Measurements from ENCODE around the gene FGF12.
A peak's percentile ranks its signal among the peaks of the same experiment; 100 is the strongest.
"Not testable (repeated sequence)": the region's sequence is repeated elsewhere in the genome, so short reads cannot be mapped to it uniquely, and the experiment has no call there.

Gene FGF12

GRCh38 chr3:192727032-192727847, at the start of gene FGF12:
Gene FGF12 (minus strand): TSS chr3:192727541.
- peak in 1 of 2 experiments; percentile 20 for DNase-seq

- DNase-seq = not testable (repeated sequence)
Observed at GRCh38 chr3:192774341-192774740, 47.0 kb upstream of the FGF12 start.

- DNase-seq = peak; percentile 1 to 4
Observed at GRCh38 chr3:192772240-192772894, 45.0 kb upstream of the FGF12 start.

GRCh38 chr3:192758654-192759053, 31.3 kb upstream of the FGF12 start:
- DNase-seq = no peak

- DNase-seq = no peak
Observed at GRCh38 chr3:192751148-192751547, 23.8 kb upstream of the FGF12 start.

- no peak for DNase-seq
Observed at GRCh38 chr3:192750201-192750600, 22.9 kb upstream of the FGF12 start.

GRCh38 chr3:192747746-192748145, 20.4 kb upstream of the FGF12 start:
- no peak for DNase-seq

DNA sequence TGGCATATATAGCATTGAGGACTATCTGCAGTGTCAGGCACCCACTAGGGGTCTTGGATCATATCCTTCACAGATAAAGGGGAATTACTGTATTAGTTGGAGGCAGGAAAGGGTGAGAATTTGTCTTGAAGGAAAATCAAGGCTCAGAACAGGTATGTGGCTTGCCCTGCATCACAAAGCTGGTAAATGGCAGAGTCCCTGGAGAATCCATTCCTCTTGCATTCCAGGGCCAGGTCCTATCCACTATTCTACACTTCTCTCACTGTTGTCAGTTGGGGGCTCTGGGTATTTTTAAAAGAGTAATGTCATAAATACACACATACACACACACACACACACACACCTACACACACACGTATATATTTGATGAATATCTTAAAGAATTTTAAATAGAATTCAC, 19.8 kb upstream of the FGF12 start:
- DNase-seq = no peak

DNA sequence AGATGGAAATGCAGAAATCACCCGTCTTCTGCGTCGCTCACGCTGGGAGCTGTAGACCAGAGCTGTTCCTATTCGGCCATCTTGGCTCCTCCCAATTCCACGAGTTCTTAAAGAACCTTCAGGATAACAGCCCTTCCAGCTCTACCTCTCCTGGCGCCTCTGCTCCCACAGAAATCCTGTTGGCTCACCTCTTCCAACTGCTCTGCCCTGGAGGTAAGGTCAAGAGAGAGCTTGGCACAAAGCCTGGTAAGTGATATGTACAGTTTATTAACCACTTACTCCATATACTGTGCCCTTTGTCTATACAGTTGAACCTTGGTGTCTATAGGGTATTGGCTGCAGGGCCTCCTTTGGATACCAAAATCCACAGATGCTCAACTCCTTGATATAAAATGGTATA, 17.8 kb upstream of the FGF12 start:
- peak in 1 of 2 experiments; percentile 14 for DNase-seq

DNA sequence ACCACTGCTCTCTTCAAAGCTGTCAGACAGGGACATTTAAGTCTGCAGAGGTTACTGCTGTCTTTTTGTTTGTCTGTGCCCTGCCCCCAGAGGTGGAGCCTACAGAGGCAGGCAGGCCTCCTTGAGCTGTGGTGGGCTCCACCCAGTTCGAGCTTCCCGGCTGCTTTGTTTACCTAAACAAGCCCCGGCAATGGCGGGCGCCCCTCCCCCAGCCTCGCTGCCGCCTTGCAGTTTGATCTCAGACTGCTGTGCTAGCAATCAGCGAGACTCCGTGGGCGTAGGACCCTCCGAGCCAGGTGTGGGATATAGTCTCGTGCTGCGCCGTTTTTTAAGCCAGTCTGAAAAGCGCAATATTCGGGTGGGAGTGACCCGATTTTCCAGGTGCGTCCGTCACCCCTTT, 17.3 kb upstream of the FGF12 start:
- DNase-seq = not testable (repeated sequence)

DNA sequence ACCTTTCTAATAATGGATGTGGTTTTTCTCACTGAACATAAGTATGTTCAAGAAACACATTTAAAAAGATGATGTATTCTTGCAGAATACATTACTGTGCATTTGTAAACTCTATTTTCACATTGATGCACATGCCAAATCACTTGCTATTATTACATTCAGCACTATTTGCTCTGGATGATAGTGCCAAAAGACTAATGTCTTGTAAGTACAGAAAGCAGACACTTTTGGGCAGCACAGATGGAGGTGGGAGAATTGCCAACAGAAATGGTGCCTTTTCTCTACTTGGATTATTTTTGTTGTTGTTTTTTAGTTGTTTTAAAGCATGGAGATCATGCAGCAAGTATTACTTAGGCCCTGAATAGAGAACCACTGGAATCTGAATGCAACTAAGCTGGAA, 10.2 kb upstream of the FGF12 start:
- DNase-seq = no peak

DNA sequence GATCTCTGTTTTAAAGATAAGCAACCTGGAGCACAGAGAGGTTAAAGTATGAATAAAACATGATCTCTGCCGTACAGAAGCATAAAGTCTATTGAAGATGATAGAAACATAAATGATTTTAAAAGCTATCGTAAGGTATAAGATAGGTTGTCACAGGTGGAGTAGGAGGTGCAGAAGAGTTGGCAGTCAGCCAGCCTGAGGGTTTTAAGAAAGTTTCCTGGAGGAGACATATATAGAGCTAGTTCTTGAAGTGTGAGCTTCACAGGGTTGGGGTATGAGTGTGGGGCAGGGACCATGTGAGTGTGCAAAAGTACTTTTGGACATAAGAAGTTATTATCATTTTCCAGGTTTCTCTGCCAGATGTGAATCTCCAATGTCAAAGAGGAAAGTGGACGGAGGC, 3.9 kb upstream of the FGF12 start:
- DNase-seq = no peak

DNA sequence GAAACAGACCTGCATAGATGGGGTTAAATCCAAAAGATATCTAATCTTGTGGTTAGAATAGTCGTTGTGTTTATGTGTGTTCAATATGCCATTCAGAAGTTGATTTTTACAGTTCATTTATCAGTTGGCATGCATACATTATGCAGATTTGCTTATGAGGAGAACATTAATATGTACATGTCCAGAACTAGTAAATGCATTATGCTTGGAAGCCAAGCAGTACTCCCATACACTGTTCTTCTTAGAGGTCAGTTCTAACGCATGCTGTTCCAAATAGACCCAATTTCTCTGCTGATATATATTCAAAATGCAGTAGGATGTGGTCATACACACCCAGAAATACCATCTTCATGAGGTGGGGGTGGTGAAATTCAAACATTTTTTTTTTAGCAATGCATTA, 956 bp downstream of the FGF12 start:
- DNase-seq = no peak

DNA sequence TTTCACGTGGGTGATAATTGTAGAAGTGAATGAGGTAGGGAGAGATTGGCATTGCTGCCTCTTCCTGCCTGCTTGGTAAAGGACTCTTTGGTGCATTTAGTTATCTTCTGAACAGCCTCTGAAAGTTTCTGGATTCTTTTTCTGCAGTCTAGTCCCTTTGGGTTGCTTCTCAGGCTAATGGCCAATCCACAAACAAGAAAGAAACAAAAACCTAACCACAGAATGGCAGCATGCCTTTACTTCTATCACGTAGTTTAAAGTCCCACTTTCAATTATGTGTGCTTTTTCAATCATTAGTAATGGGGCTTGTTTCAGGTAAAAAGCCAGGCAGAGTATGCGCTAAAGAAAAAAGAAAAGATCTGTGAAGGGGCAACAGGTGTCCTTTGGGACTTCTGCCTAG, 7.4 kb downstream of the FGF12 start:
- no peak for DNase-seq

- DNase-seq = no peak
Observed at GRCh38 chr3:192718156-192718555, 9.2 kb downstream of the FGF12 start.

DNA sequence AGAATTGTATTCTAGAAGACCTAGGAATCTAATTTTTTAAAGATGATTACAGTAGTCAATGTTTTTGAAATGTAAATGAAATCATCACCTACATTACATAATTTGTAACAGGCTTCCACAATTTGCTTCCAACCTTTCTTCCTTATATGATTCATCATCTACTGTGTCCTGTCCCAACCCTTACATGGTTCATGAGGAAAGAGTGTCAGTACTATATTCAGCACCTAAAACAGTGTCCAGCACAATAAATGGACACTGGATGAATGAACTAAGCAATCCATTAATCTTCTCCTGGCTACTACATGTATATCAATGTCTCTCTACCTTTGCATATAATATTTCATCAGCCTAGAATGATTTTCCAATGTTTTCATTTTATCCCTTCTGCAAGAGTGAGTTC, 12.2 kb downstream of the FGF12 start:
- no peak for DNase-seq

GRCh38 chr3:192711126-192711525, 16.2 kb downstream of the FGF12 start:
- DNase-seq = not testable (repeated sequence)

- no peak for DNase-seq
Observed at GRCh38 chr3:192710366-192710765, 17.0 kb downstream of the FGF12 start.

DNA sequence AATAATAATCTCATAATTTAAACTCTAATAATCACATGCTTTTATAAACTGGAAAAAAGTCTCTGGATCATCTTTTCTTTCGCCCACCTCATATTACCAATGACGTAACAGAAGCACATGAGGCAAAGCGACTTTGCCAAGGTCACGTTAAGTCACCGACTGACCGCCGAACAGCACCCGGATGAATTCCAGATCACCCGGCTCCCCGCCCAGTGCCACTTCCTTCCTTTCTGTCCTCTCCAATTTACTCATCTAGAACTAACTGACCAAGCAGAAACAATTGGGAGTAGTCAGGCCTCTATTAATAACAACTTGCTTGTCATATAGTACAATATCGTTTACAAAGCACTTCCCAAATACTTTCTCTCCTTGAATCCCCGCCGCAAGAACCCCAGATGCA, 21.1 kb downstream of the FGF12 start:
- DNase-seq = no peak

- DNase-seq = no peak
Observed at GRCh38 chr3:192700885-192701284, 26.5 kb downstream of the FGF12 start.

DNA sequence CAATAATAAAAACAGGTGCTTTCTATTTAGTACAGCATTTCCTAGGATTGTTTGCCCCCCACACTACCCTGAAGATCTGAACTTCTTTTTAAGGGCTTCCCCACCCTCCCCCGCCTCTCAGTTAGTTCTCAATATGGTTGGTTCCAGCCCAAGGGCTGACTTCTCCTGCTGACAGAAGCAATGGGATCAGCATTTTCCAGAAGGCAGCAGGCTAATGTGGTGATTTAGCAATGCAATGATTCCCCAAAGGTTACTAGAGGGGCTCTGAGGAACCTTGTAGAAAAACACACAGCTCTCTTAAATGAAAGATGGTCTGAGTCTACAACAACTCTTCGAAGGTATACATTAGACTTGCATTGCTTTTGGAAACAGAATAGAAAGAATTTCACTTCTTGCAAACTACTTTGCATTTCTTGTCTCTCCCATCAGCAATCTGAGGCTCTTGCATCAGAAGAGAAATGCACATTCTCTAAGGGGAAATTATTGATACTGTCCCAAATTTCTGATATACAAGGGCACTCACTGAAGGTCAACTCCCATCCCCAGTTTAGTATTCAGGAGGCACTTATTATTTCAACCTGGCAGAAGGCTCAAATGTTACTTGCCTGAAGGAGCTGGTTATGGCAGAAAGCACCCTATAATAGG, 30.3 kb downstream of the FGF12 start:
- no peak for DNase-seq

GRCh38 chr3:192687488-192688152, 39.7 kb downstream of the FGF12 start:
- no peak for DNase-seq

DNA sequence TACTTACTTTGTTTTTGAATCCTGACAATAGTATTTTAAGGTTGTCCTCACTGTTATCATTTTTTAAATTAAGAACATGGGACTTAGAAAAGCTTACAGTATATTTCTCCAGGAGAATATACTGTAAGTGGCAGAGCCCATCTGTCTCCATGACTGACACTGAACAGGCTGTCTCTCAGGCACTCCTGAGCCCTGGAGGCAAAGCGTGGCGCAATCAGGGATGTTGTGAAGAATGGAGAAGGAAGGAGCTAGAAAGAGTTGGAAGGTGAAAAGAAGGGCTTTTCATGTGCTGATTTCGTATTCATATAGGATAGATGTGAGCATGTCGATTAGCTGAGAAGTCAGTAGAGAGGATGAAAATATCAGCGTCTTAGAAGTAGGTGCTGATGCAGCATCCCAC, 41.5 kb downstream of the FGF12 start:
- no peak for DNase-seq
